ENCODE measurements around the gene CCL16.

DNA sequence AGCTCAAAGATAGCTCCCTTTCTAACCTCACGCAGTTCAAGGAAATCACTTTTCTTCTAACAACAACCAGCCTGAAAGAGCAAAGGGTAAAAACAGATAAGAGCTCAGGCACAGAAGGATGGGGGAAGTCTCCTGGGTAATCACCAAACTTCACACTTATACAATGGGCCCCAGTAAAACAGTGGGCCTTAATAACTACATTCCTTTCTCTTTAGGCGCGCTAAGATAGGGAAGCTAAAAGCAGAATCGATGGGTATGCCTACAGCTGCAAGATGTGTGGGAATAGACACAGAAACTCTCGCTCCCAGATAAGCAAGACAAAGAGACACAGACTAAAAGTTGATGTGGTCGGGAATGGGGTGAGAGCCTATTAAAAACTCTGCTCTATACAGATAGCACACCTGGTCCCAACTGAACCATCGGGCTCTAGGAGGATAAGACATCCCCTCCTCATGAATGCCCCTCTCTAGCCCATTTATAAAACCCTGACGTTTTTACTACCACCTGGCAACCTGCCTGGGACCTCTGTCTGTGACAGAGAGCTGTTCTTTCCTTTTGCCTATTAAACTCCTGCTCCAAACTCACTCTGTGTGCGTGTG is 38.6 kb downstream of the CCL16 start:
- TF ChIP-seq POLR2A (IDR thresholded peaks at IDR 0.05), result no peak
- no peak for TF ChIP-seq POLR2AphosphoS5 (IDR thresholded peaks at IDR 0.05)
- TF ChIP-seq, protein P1, sequence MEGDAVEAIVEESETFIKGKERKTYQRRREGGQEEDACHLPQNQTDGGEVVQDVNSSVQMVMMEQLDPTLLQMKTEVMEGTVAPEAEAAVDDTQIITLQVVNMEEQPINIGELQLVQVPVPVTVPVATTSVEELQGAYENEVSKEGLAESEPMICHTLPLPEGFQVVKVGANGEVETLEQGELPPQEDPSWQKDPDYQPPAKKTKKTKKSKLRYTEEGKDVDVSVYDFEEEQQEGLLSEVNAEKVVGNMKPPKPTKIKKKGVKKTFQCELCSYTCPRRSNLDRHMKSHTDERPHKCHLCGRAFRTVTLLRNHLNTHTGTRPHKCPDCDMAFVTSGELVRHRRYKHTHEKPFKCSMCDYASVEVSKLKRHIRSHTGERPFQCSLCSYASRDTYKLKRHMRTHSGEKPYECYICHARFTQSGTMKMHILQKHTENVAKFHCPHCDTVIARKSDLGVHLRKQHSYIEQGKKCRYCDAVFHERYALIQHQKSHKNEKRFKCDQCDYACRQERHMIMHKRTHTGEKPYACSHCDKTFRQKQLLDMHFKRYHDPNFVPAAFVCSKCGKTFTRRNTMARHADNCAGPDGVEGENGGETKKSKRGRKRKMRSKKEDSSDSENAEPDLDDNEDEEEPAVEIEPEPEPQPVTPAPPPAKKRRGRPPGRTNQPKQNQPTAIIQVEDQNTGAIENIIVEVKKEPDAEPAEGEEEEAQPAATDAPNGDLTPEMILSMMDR (IDR thresholded peaks at IDR 0.05), result no peak
